K562 (cell line): Measurements from ENCODE around the gene TMEM141. TPM values are rescaled to one million over a fixed set of nuclear protein-coding genes. Genes with fewer than 3 reads are reported as not detected.

Source experiments
- BCL6 ChIP-seq: fragments of 250-450 bp; sonication (Bioruptor Pico); IDR thresholded peaks from 2 replicates; pipeline ENCODE4 v1.4.0; 2020
- CREB5 ChIP-seq: fragments of 250-450 bp; sonication (Bioruptor Pico); IDR thresholded peaks from 2 replicates; pipeline ENCODE4 v1.5.0; 2020; ENCODE audit warnings: mild to moderate bottlenecking
- HSF4 ChIP-seq: fragments of 250-450 bp; sonication (Bioruptor Pico); IDR thresholded peaks from 2 replicates; pipeline ENCODE4 v2.1.2; 2022; ENCODE audit warnings: mild to moderate bottlenecking, moderate library complexity, borderline replicate concordance
- MAZ ChIP-seq, 2 experiments: fragments of 450-650 bp in 1 of 2; sonication (generic) in 1 of 2; formaldehyde crosslinking; IDR thresholded peaks in 1 of 2; conservative IDR thresholded peaks in 1 of 2; 2 replicates each; pipeline versions ENCODE4 v1.4.0 to v1.5.0; 2020; ENCODE audit warnings: mild to moderate bottlenecking in 1 of 2, missing genetic modification reagents in 1 of 2
- MEF2A ChIP-seq: IDR thresholded peaks from 2 replicates; pipeline ENCODE4 v1.6.1; 2011; ENCODE audit warnings: low read depth, mild to moderate bottlenecking, low read length, moderate library complexity; ENCODE audit not compliant: control insufficient read depth
- MXI1 ChIP-seq: IDR thresholded peaks from 2 replicates; pipeline ENCODE4 v1.6.1; 2011; ENCODE audit warnings: low read depth, mild to moderate bottlenecking, improper control_type of control experiment, low read length
- NFYB ChIP-seq: IDR thresholded peaks from 2 replicates; pipeline ENCODE4 v1.6.1; 2011; ENCODE audit warnings: mild to moderate bottlenecking, moderate library complexity; ENCODE audit not compliant: insufficient read length; ENCODE audit errors: extremely low read depth
- OTX1 ChIP-seq: fragments of 450-650 bp; formaldehyde crosslinking; IDR thresholded peaks from 2 replicates; pipeline ENCODE4 v1.4.0; 2022; ENCODE audit warnings: mild to moderate bottlenecking
- PRMT5 ChIP-seq: sonication (generic); formaldehyde crosslinking; IDR thresholded peaks from 2 replicates; pipeline ENCODE4 v1.5.0; 2020; ENCODE audit warnings: missing genetic modification reagents
- SRF ChIP-seq, 2 experiments: fragments of 250-450, 450-650 bp in 1 of 2; sonication (Bioruptor Pico) in 1 of 2; sonication (generic) in 1 of 2; formaldehyde crosslinking; IDR thresholded peaks; 2 replicates each; pipeline versions ENCODE4 v1.5.0 to v1.5.1; 2020 to 2022; ENCODE audit warnings: mild to moderate bottlenecking in 1 of 2, missing genetic modification reagents in 1 of 2
- STAT5A ChIP-seq: IDR thresholded peaks from 2 replicates; pipeline ENCODE4 v1.6.1; 2012; ENCODE audit warnings: low read length, inconsistent platforms, borderline replicate concordance
- TAF1 ChIP-seq: IDR thresholded peaks from 2 replicates; pipeline ENCODE4 v1.6.1; 2011; ENCODE audit warnings: mild to moderate bottlenecking, low read length, moderate library complexity; ENCODE audit not compliant: insufficient read depth, control insufficient read depth, severe bottlenecking; ENCODE audit errors: extremely low read depth
- TCF7L2 ChIP-seq: fragments of 150-350 bp; IDR thresholded peaks from 2 replicates; pipeline ENCODE4 v1.6.1; 2016; ENCODE audit warnings: low read depth, mild to moderate bottlenecking, low read length, moderate library complexity
- TFAM ChIP-seq: fragments of 250-450 bp; sonication (Bioruptor Pico); conservative IDR thresholded peaks from 2 replicates; pipeline ENCODE4 v1.5.0; 2021; ENCODE audit warnings: mild to moderate bottlenecking, moderate library complexity
- TRIM24 ChIP-seq, 2 experiments: fragments of 450-650 bp; IDR thresholded peaks; 2 replicates each; pipeline ENCODE4 v1.6.1; 2016
- ZNF253 ChIP-seq: fragments of 250-450 bp; sonication (Bioruptor Pico); conservative IDR thresholded peaks from 2 replicates; pipeline ENCODE4 v1.6.1; 2021; ENCODE audit warnings: mild to moderate bottlenecking
- ZNF263 ChIP-seq: sonication (generic); formaldehyde crosslinking; IDR thresholded peaks from 2 replicates; pipeline ENCODE4 v1.8.0; 2022; ENCODE audit warnings: mild to moderate bottlenecking, missing genetic modification reagents, borderline replicate concordance
- ZNF324 ChIP-seq: fragments of 250-450 bp; sonication (Bioruptor Pico); IDR thresholded peaks from 2 replicates; pipeline ENCODE4 v1.4.0; 2020; ENCODE audit warnings: mild to moderate bottlenecking
- ZNF384 ChIP-seq: IDR thresholded peaks from 2 replicates; pipeline ENCODE4 v1.6.1; 2012; ENCODE audit warnings: low read depth, low read length, improper control_type of control experiment
- ZSCAN32 ChIP-seq: fragments of 450-650 bp; formaldehyde crosslinking; IDR thresholded peaks from 2 replicates; pipeline ENCODE4 v1.4.0; 2020; ENCODE audit warnings: mild to moderate bottlenecking, moderate library complexity
- polyA plus RNA-seq, 8 experiments: library from polyadenylated mRNA; depleted of rRNA in 4 of 8; stranded (reverse) in 5 of 8; unstranded in 3 of 8; fragments of >200 nt; fragmentation: Nextera tagmentation in 2 of 8; fragmentation: Illumina TruSeq in 1 of 8; extraction: Ambion mirVana in 2 of 8; extraction: Trizol in 1 of 8; gene quantifications; 2 replicates each; pipeline versions ENCODE4 v1.2.1 to v1.2.3, GENCODE V29; 2011 to 2014; ENCODE audit warnings: inconsistent platforms in 1 of 8, missing spikeins in 1 of 8
- total RNA-seq, 7 experiments: library from RNA; depleted of rRNA in 6 of 7; stranded (reverse); fragments of >200 nt in 6 of 7; fragmentation: Illumina TruSeq in 2 of 7; extraction: Trizol in 2 of 7; gene quantifications; 2 replicates each; pipeline versions ENCODE4 v1.2.1 to v1.2.3, GENCODE V29; 2011 to 2021; ENCODE audit warnings: low replicate concordance in 1 of 7
- TF ChIP-seq, protein P1 (sequence below): fragments of 450-650 bp; formaldehyde crosslinking; IDR thresholded peaks from 2 replicates; pipeline ENCODE4 v1.4.0; 2020; ENCODE audit warnings: mild to moderate bottlenecking, mixed read lengths
- TF ChIP-seq, protein P2 (sequence below): IDR thresholded peaks from 3 replicates; pipeline ENCODE4 v1.6.1; 2011; ENCODE audit warnings: borderline replicate concordance, mild to moderate bottlenecking, moderate library complexity; ENCODE audit not compliant: insufficient read length; ENCODE audit errors: extremely low read depth

TMEM141 gene
- total and polyA plus RNA-seq, 9 of the 15 experiments (the other 6 are each of a cell fraction or from before 2014, with no cell fraction given), result 21.5 to 123 (median 74.8) TPM

- TF ChIP-seq OTX1 (CRISPR knock-in tag), result no peak
- no peak for TF ChIP-seq NFYB
- TF ChIP-seq ZNF384, result no peak
- TF ChIP-seq TRIM24 (IDR thresholded peaks at IDR 0.05), result no peak
- TF ChIP-seq STAT5A, result no peak
- TF ChIP-seq MEF2A, result no peak
- TF ChIP-seq BCL6, result no peak
- TF ChIP-seq ZNF263 (CRISPR knock-in tag), result no peak
- TF ChIP-seq CREB5 (CRISPR knock-in tag), result no peak
- TF ChIP-seq HSF4 (CRISPR knock-in tag), result no peak
- TF ChIP-seq MXI1, result no peak
- no peak for TF ChIP-seq TFAM
- TF ChIP-seq MAZ (CRISPR knock-in tag; conservative IDR thresholded peaks at IDR 0.05 in 1 of 2, IDR thresholded peaks at IDR 0.05 in 1 of 2), result peak in 1 of 2 experiments; percentile 63; a peak in 1 of 4 replicates
- TF ChIP-seq, protein P1, sequence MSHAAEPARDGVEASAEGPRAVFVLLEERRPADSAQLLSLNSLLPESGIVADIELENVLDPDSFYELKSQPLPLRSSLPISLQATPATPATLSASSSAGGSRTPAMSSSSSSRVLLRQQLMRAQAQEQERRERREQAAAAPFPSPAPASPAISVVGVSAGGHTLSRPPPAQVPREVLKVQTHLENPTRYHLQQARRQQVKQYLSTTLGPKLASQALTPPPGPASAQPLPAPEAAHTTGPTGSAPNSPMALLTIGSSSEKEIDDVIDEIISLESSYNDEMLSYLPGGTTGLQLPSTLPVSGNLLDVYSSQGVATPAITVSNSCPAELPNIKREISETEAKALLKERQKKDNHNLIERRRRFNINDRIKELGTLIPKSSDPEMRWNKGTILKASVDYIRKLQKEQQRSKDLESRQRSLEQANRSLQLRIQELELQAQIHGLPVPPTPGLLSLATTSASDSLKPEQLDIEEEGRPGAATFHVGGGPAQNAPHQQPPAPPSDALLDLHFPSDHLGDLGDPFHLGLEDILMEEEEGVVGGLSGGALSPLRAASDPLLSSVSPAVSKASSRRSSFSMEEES (CRISPR knock-in tag), result no peak
- TF ChIP-seq SRF (CRISPR knock-in tag; IDR thresholded peaks at IDR 0.05), result no peak
- TF ChIP-seq ZSCAN32, result no peak
- TF ChIP-seq TAF1, result no peak
- TF ChIP-seq, protein P2, sequence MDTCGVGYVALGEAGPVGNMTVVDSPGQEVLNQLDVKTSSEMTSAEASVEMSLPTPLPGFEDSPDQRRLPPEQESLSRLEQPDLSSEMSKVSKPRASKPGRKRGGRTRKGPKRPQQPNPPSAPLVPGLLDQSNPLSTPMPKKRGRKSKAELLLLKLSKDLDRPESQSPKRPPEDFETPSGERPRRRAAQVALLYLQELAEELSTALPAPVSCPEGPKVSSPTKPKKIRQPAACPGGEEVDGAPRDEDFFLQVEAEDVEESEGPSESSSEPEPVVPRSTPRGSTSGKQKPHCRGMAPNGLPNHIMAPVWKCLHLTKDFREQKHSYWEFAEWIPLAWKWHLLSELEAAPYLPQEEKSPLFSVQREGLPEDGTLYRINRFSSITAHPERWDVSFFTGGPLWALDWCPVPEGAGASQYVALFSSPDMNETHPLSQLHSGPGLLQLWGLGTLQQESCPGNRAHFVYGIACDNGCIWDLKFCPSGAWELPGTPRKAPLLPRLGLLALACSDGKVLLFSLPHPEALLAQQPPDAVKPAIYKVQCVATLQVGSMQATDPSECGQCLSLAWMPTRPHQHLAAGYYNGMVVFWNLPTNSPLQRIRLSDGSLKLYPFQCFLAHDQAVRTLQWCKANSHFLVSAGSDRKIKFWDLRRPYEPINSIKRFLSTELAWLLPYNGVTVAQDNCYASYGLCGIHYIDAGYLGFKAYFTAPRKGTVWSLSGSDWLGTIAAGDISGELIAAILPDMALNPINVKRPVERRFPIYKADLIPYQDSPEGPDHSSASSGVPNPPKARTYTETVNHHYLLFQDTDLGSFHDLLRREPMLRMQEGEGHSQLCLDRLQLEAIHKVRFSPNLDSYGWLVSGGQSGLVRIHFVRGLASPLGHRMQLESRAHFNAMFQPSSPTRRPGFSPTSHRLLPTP, result no peak
- TF ChIP-seq ZNF253 (CRISPR knock-in tag), result no peak
- TF ChIP-seq ZNF324 (CRISPR knock-in tag), result no peak
- no peak for TF ChIP-seq TCF7L2
- no peak for TF ChIP-seq PRMT5 (CRISPR knock-in tag)
These were observed 6.7 kb upstream of the TMEM141 start (continued) for GRCh38 chr9:136784249-136784996.
